Effector memory CD4-positive, alpha-beta T cell (primary cell): ENCODE results near the gene STAG2.
"Not testable (repeated sequence)": the region's sequence is repeated elsewhere in the genome, so short reads cannot be mapped to it uniquely, and the experiment has no call there.

ENCODE experiments used
- DNase-seq, 3 donors: peaks; one replicate each; pipeline ENCODE4 v3.0.0-alpha.2; 2020
- H3K27ac ChIP-seq: 2 replicates; pipeline ENCODE4 v1.7.0; 2013; ENCODE audit warnings: mild to moderate bottlenecking, low read length, moderate library complexity; ENCODE audit not compliant: insufficient read depth, poor library complexity, severe bottlenecking
- H3K27me3 ChIP-seq: replicated peaks from 2 replicates; pipeline ENCODE4 v1.7.0; 2013; ENCODE audit warnings: mild to moderate bottlenecking, low read length; ENCODE audit not compliant: insufficient read depth, control insufficient read depth, poor library complexity, severe bottlenecking
- H3K36me3 ChIP-seq: 2 replicates; pipeline ENCODE4 v1.7.0; 2013; ENCODE audit warnings: mild to moderate bottlenecking, low read length, moderate library complexity; ENCODE audit not compliant: control insufficient read depth, insufficient read depth
- H3K4me1 ChIP-seq: 2 replicates; pipeline ENCODE4 v1.7.0; 2013; ENCODE audit warnings: low read length, mild to moderate bottlenecking; ENCODE audit not compliant: control insufficient read depth, insufficient read depth, poor library complexity, severe bottlenecking
- H3K4me3 ChIP-seq: 2 replicates; pipeline ENCODE4 v1.7.0; 2013; ENCODE audit warnings: low read length, low read depth, mild to moderate bottlenecking; ENCODE audit not compliant: insufficient read depth, poor library complexity, severe bottlenecking
- H3K9me3 ChIP-seq: 2 replicates; pipeline ENCODE4 v1.7.0; 2013; ENCODE audit warnings: mild to moderate bottlenecking, low read length, moderate library complexity; ENCODE audit not compliant: control insufficient read depth
- total RNA-seq, 3 donors: gene quantifications; one replicate each; lab custom pipeline; 2026; lab: John Stamatoyannopoulos, UW

The STAG2 gene
- 232 to 272 (median 240) reads per million in 3 donors for total RNA-seq

GRCh38 chrX:123961268-123962005, at the start of gene STAG2:
Gene STAG2, plus strand, starts transcription at chrX:123961706. Its CDS starts 60,922 bp downstream, at chrX:124022628.
- Histone ChIP-seq H3K27ac (peak within 1 kb of the TSS; percentile 98), H3K4me1 (no peaks in the 10 kb centered on the region), H3K9me3 (no peaks in the 10 kb centered on the region), H3K36me3 (no peaks in the 10 kb centered on the region), H3K27me3 (no peaks in the 10 kb centered on the region), H3K4me3 (peak within 1 kb of the TSS; percentile 92)
- DNase-seq = peak; percentile 25 to 45 (median 29)

DNA sequence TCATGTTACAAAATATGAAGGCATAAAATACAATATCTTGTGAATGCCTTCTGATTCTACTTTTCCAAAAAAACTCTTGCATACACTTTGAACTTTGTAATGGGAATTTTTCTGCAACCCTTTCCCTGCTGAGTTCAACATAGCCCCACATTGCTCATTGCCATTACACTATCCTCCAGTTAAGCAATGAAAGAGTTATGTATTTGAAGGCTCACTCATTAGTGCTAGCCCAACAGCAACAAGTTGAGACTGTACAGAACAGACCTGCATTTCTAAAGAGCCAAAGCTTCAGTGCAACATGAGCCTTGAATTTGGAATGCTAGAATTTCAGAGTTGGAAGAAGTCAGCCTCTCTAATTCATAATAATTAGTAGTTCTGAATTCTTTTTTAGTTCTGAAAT, 44.4 kb upstream of the STAG2 start:
- Histone ChIP-seq H3K27ac (no peak overlapping the region), H3K36me3 (no peaks in the 10 kb centered on the region)
- DNase-seq = no peak

DNA sequence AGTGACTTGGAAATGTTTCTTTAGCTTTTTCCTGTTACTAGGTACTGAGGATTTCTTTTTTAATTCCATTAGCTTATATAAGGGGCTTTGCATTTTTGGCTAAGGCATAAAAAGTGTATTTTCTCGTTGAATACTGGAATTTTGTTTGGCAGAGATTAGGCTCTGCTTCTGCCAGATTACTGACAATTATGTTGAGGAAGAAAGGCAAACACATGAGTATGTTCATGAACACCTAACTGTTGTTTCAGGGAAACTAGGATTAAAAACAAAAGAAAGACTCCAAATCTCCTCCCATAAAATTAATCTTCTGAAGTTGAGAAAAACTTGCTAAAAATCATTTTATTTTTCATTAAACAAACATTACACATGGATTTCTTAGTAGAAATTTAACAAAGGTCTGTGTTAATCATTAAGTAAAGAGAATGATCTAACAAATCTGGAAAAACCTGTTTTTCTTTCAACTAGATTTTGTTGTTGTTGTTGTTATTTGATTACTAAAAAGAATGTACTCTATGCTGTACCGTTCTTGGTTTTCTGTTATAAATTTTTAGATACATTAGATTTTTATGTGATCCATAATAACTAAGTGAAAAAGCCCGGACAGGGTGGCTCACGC, 43.3 kb upstream of the STAG2 start:
- H3K4me1 ChIP-seq = no peaks in the 10 kb centered on the region
- no peak overlapping the region for H3K4me3 ChIP-seq
- H3K36me3 ChIP-seq = no peaks in the 10 kb centered on the region
- no peaks in the 10 kb centered on the region for H3K9me3 ChIP-seq
- no peak for DNase-seq
- no peaks in the 10 kb centered on the region for H3K27me3 ChIP-seq
- H3K27ac ChIP-seq = no peak overlapping the region

More for the DNA sequence above, 44.4 kb upstream of the STAG2 start:
- Histone ChIP-seq H3K4me3 (no peak overlapping the region), H3K4me1 (no peaks in the 10 kb centered on the region), H3K27me3 (no peaks in the 10 kb centered on the region), H3K9me3 (no peaks in the 10 kb centered on the region)

GRCh38 chrX:123920105-123920785, 41.3 kb upstream of the STAG2 start:
- no peak for DNase-seq
- Histone ChIP-seq H3K27ac (no peak overlapping the region), H3K27me3 (no peaks in the 10 kb centered on the region), H3K4me1 (no peaks in the 10 kb centered on the region), H3K4me3 (no peak overlapping the region), H3K36me3 (no peaks in the 10 kb centered on the region), H3K9me3 (no peaks in the 10 kb centered on the region)

- Histone ChIP-seq H3K36me3 (no peaks in the 10 kb centered on the region), H3K27ac (no peak overlapping the region), H3K4me1 (no peaks in the 10 kb centered on the region), H3K4me3 (no peak overlapping the region), H3K27me3 (no peaks in the 10 kb centered on the region), H3K9me3 (no peaks in the 10 kb centered on the region)
- DNase-seq = no peak
These were observed 38.3 kb upstream of the STAG2 start for GRCh38 chrX:123923211-123923610.

GRCh38 chrX:123924186-123924585, 37.3 kb upstream of the STAG2 start:
- H3K27me3 ChIP-seq = no peaks in the 10 kb centered on the region
- H3K27ac ChIP-seq = no peak overlapping the region
- H3K9me3 ChIP-seq = no peaks in the 10 kb centered on the region
- H3K36me3 ChIP-seq = no peaks in the 10 kb centered on the region
- no peaks in the 10 kb centered on the region for H3K4me1 ChIP-seq
- DNase-seq = no peak
- H3K4me3 ChIP-seq = no peak overlapping the region

DNA sequence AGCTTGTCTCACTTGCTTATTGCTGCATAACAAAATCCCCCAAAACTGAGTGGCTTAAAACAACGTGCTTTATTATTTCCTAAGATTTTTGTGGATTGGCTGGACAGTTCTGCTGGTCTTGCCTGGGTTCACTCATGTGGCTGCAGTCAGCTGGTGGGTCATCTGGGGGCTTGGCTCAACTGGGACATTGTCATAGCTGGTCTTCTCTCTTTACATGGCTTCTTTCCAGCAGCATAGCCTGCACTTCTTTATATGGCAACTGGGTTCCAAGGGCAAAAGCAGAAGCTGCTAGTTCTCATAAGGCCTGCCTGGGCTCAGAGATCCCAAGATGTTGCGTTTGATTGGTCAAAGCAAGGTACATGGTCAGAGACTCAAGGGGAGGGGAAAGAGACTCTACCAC, 33.7 kb upstream of the STAG2 start:
- Histone ChIP-seq H3K4me1 (no peaks in the 10 kb centered on the region), H3K4me3 (no peak overlapping the region), H3K36me3 (no peaks in the 10 kb centered on the region), H3K27ac (no peak overlapping the region), H3K27me3 (no peaks in the 10 kb centered on the region), H3K9me3 (no peaks in the 10 kb centered on the region)
- DNase-seq = no peak

DNA sequence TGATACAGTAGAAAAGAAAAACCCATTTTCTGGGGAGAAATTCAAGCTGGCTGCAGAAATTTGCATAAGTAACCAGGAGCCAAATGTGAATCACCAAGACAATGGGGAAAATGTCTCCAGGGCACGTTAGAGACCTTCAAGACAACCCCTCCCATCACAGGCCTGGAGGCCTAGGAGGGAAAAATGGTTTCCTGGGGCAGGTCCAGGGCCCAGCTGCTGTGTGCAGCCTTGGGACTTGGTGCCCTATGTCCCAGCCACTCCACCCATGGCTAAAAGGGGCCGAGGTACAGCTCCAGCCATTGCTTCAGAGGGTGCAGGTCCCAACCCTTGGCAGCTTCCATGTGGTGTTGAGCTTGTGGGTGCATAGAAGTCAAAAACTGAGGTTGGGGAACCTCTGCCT, 29.5 kb upstream of the STAG2 start:
- not testable (repeated sequence) for H3K27ac ChIP-seq, H3K4me3 ChIP-seq, H3K27me3 ChIP-seq, H3K4me1 ChIP-seq, DNase-seq, H3K9me3 ChIP-seq, H3K36me3 ChIP-seq

- Histone ChIP-seq H3K36me3 (no peaks in the 10 kb centered on the region), H3K27ac (no peak overlapping the region), H3K4me1 (no peaks in the 10 kb centered on the region), H3K9me3 (no peaks in the 10 kb centered on the region), H3K27me3 (no peaks in the 10 kb centered on the region), H3K4me3 (no peak overlapping the region)
- no peak for DNase-seq
These were observed 18.4 kb upstream of the STAG2 start for GRCh38 chrX:123943074-123943473.

GRCh38 chrX:123943488-123943887, 18.0 kb upstream of the STAG2 start:
- H3K27me3 ChIP-seq = no peaks in the 10 kb centered on the region
- no peak overlapping the region for H3K27ac ChIP-seq
- no peaks in the 10 kb centered on the region for H3K4me1 ChIP-seq
- H3K36me3 ChIP-seq = no peaks in the 10 kb centered on the region
- H3K4me3 ChIP-seq = no peak overlapping the region
- no peak for DNase-seq
- no peaks in the 10 kb centered on the region for H3K9me3 ChIP-seq
